ENCODE results near the gene DEUP1.
A peak's percentile ranks its signal among the peaks of the same experiment; 100 is the strongest.

DEUP1 gene

DNA sequence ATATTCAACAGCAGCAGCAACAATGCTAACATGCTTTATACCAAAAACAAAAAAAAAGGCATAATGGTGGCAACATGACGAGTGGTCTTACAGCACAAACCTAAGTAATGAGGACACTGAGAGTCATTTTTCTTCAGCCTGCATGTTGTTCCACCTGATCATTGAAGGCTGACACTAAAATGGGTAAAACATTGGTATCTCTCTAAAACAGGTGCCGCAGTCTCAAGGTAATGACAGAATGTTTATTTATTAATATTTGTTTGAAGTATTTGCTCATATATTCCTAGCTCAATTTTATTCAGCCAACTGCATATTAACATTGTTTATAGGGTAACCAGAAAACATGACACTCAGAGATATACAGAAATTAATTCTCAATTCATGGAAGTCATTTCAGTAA lies 8.3 kb upstream of the DEUP1 start:
- POLR2A ChIA-PET (ENCODE audit: low non-redundant PET): no interaction called here

DNA sequence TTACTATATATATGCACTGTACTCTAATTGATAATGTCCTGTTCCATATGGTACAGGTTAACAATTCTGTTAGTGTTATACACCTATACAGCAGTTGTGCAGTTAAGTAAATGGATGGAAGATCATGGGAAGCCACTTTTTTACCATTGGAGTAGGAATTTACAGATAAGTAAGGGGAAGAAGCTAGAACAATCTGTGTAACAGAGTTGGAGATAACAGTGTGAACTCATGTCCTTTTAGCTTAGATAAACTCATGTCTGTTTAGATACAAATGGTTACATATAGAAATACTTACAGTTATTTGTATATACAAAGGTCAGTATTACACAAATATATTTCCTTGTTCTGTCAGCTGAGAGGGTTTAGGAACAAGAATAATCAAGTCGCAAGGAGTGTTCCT lies 6.8 kb upstream of the DEUP1 start:
- TF ChIP-seq, protein P1, sequence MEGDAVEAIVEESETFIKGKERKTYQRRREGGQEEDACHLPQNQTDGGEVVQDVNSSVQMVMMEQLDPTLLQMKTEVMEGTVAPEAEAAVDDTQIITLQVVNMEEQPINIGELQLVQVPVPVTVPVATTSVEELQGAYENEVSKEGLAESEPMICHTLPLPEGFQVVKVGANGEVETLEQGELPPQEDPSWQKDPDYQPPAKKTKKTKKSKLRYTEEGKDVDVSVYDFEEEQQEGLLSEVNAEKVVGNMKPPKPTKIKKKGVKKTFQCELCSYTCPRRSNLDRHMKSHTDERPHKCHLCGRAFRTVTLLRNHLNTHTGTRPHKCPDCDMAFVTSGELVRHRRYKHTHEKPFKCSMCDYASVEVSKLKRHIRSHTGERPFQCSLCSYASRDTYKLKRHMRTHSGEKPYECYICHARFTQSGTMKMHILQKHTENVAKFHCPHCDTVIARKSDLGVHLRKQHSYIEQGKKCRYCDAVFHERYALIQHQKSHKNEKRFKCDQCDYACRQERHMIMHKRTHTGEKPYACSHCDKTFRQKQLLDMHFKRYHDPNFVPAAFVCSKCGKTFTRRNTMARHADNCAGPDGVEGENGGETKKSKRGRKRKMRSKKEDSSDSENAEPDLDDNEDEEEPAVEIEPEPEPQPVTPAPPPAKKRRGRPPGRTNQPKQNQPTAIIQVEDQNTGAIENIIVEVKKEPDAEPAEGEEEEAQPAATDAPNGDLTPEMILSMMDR (conservative IDR thresholded peaks at IDR 0.05; ENCODE audit: low read depth): no peak
- DNase-seq (ENCODE audit: low spot score): no peak
- POLR2A ChIA-PET (ENCODE audit: low non-redundant PET): no interaction called here
- CTCF ChIA-PET: no interaction called here
- no peak overlapping the region for H3K27ac ChIP-seq

More for the DNA sequence above, 8.3 kb upstream of the DEUP1 start:
- no peak for DNase-seq (ENCODE audit: low spot score)
- H3K27ac ChIP-seq: no peak overlapping the region
- CTCF ChIA-PET: interaction anchor here (0.6 to 0.7 kb wide), 2 partner anchors 23 to 159 kb away, joined by 4 to 5 read pairs; no protein-coding TSS in a partner anchor
- TF ChIP-seq, protein P1 (conservative IDR thresholded peaks at IDR 0.05; ENCODE audit: low read depth): no peak

DNA sequence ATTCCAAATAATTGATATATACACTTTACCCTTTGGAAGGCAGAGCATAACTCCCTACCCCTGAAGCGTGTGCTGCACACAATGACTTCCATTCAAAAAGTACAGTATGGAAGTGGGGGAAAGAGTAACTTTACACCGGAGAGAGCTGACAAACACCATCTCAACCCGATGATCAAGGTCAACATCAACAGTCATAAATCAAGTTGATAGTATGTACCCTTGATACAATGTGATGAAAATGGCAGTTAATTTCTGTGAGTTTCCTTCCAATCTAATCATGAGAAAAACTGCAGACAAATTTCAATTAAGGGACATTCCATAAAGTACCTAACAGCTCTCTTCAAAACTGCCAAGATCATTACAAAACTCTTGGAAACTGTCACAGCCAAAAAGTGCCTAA lies 6.0 kb upstream of the DEUP1 start:
- POLR2A ChIA-PET (ENCODE audit: low non-redundant PET): no interaction called here
- H3K27ac ChIP-seq: no peak overlapping the region
- CTCF ChIA-PET: no interaction called here
- no peak for DNase-seq (ENCODE audit: low spot score)
- TF ChIP-seq, protein P1 (conservative IDR thresholded peaks at IDR 0.05; ENCODE audit: low read depth): no peak

DNA sequence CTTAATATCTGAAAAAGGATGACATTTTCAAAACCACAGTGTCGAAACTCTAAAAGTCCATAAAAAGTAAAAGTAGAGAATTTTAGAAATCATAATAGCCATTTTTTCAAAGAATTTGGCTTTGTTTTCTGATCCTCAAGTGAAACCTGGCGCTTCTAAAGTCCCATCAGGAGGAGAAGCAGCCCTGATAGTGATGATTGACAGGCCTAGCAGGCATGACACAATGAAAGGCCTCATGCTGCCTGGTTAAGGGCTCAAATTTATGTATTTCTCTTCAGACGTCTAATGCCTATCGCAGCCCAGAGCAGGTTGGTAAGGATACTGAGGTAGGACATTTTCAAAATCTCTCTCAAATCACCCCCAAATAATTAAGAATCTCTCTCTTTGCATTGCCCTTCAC lies 3.9 kb upstream of the DEUP1 start:
- no peak overlapping the region for H3K27ac ChIP-seq
- CTCF ChIA-PET: no interaction called here
- POLR2A ChIA-PET (ENCODE audit: low non-redundant PET): no interaction called here
- TF ChIP-seq, protein P1 (conservative IDR thresholded peaks at IDR 0.05; ENCODE audit: low read depth): no peak
- DNase-seq (ENCODE audit: low spot score): no peak

DNA sequence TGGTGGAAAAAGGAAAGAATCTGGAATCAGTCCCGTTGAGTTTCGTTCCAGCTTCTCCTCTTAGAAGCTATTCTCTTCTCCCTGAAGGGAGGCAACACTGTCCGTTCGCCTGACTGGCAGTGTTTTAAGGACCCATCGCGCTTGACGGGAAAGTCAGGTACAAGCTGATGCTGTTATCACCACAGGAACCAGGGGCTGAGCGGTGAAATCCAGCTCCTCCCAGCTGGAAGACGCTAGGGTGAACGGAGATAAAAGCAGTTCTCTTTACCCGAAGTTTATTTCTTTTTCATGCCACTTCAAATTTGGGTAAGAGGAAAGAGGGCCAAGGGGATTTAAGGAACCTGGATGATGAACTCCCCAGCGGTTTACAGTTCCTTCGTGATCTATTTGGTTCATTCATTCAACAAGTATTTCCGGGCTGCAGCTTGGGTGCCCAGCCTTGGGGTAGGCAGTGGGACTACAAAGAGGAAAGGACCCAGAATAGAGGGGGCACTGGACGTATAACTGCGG lies 551 bp upstream of the DEUP1 start:
- ChIA-PET CTCF (interaction anchor here (0.6 kb wide), 1 partner anchor 165 kb away, joined by 3 read pairs; no protein-coding TSS in a partner anchor), POLR2A (ENCODE audit: low non-redundant PET) (no interaction called here)
- peak; percentile 4 for DNase-seq (ENCODE audit: low spot score)
- H3K27ac ChIP-seq: no peak overlapping the region
- TF ChIP-seq, protein P1 (conservative IDR thresholded peaks at IDR 0.05; ENCODE audit: low read depth): no peak

DNA sequence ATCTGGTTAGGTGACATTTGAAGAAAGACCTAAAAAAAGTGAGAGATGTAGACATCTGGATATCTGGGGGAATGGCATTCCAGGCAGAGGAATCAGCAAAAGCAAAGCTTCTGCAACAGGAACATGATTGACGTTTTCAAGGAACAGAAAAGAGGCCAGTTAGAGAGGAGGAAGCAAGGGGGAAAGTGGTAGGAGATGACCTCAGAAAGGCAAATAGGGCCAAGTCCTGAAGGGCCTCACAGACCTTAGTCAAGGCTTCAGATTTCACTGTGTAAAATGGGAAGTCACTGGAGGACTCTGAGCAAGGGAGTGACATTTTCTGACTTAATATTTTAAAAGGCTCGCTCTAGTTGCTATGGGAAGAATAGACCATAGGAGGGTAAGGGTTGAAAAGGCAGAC lies 9.7 kb downstream of the DEUP1 start:
- H3K27ac ChIP-seq: no peak overlapping the region
- DNase-seq (ENCODE audit: low spot score): no peak
- CTCF ChIA-PET: no interaction called here
- POLR2A ChIA-PET (ENCODE audit: low non-redundant PET): no interaction called here
- TF ChIP-seq, protein P1 (conservative IDR thresholded peaks at IDR 0.05; ENCODE audit: low read depth): no peak
